HEK293 (cell line): ENCODE data around the gene TCEAL1.

Experiments used
- BCL6B ChIP-seq: fragments of 450-650 bp; formaldehyde crosslinking; IDR thresholded peaks from 2 replicates; pipeline ENCODE4 v1.5.1; 2017; ENCODE audit warnings: missing biosample characterization, missing genetic modification characterization
- HIC1 ChIP-seq: fragments of 450-650 bp; formaldehyde crosslinking; IDR thresholded peaks from 2 replicates; pipeline ENCODE4 v1.5.1; 2016; ENCODE audit warnings: missing biosample characterization, missing genetic modification characterization
- IKZF3 ChIP-seq: fragments of 450-650 bp; IDR thresholded peaks from 2 replicates; pipeline ENCODE4 v1.5.0; 2018; ENCODE audit warnings: missing biosample characterization, mild to moderate bottlenecking, missing genetic modification characterization, moderate library complexity
- MEIS1 ChIP-seq: sonication (generic); formaldehyde crosslinking; IDR thresholded peaks from 2 replicates; pipeline ENCODE4 v1.8.1; 2022; ENCODE audit warnings: missing genetic modification reagents, mild to moderate bottlenecking, borderline replicate concordance
- MZF1 ChIP-seq: fragments of 450-650 bp; formaldehyde crosslinking; IDR thresholded peaks from 2 replicates; pipeline ENCODE4 v1.5.1; 2017; ENCODE audit warnings: missing biosample characterization, missing genetic modification characterization, borderline replicate concordance
- RBAK ChIP-seq: fragments of 450-650 bp; formaldehyde crosslinking; IDR thresholded peaks from 2 replicates; pipeline ENCODE4 v1.5.1; 2016; ENCODE audit warnings: missing biosample characterization, missing genetic modification characterization
- SCRT2 ChIP-seq: fragments of 450-650 bp; formaldehyde crosslinking; IDR thresholded peaks from 2 replicates; pipeline ENCODE4 v1.5.1; 2016; ENCODE audit warnings: missing biosample characterization, missing genetic modification characterization
- ZBTB10 ChIP-seq: fragments of 450-650 bp; formaldehyde crosslinking; IDR thresholded peaks from 2 replicates; pipeline ENCODE4 v1.5.1; 2016; ENCODE audit warnings: missing biosample characterization, missing genetic modification characterization
- ZFP37 ChIP-seq: fragments of 450-650 bp; formaldehyde crosslinking; IDR thresholded peaks from 2 replicates; pipeline ENCODE4 v1.5.1; 2016; ENCODE audit warnings: missing biosample characterization, missing genetic modification characterization
- ZNF114 ChIP-seq: fragments of 450-650 bp; formaldehyde crosslinking; IDR thresholded peaks from 2 replicates; pipeline ENCODE4 v1.5.0; 2017; ENCODE audit warnings: missing biosample characterization, missing genetic modification characterization
- ZNF138 ChIP-seq: fragments of 450-650 bp; formaldehyde crosslinking; IDR thresholded peaks from 2 replicates; pipeline ENCODE4 v1.5.1; 2016; ENCODE audit warnings: missing biosample characterization, missing genetic modification characterization, borderline replicate concordance
- ZNF148 ChIP-seq: fragments of 450-650 bp; formaldehyde crosslinking; IDR thresholded peaks from 2 replicates; pipeline ENCODE4 v1.5.0; 2017; ENCODE audit warnings: missing biosample characterization, missing genetic modification characterization, borderline replicate concordance
- ZNF16 ChIP-seq: fragments of 450-650 bp; formaldehyde crosslinking; IDR thresholded peaks from 2 replicates; pipeline ENCODE4 v1.5.1; 2016; ENCODE audit warnings: low read depth, missing biosample characterization, missing genetic modification characterization
- ZNF221 ChIP-seq: fragments of 450-650 bp; formaldehyde crosslinking; IDR thresholded peaks from 2 replicates; pipeline ENCODE4 v1.5.1; 2017; ENCODE audit warnings: missing biosample characterization, missing genetic modification characterization, borderline replicate concordance
- ZNF324 ChIP-seq: fragments of 450-650 bp; formaldehyde crosslinking; IDR thresholded peaks from 2 replicates; pipeline ENCODE4 v1.5.1; 2016; ENCODE audit warnings: missing biosample characterization, missing genetic modification characterization
- ZNF37A ChIP-seq: fragments of 450-650 bp; IDR thresholded peaks from 2 replicates; pipeline ENCODE4 v1.5.1; 2018; ENCODE audit warnings: missing biosample characterization, missing genetic modification characterization
- ZNF398 ChIP-seq: fragments of 450-650 bp; formaldehyde crosslinking; IDR thresholded peaks from 2 replicates; pipeline ENCODE4 v1.5.1; 2017; ENCODE audit warnings: missing biosample characterization, missing genetic modification characterization
- ZNF555 ChIP-seq: fragments of 450-650 bp; formaldehyde crosslinking; conservative IDR thresholded peaks from 2 replicates; pipeline ENCODE4 v1.5.1; 2017; ENCODE audit warnings: missing biosample characterization, mild to moderate bottlenecking, missing genetic modification characterization, inconsistent platforms
- ZNF623 ChIP-seq: fragments of 450-650 bp; formaldehyde crosslinking; IDR thresholded peaks from 2 replicates; pipeline ENCODE4 v1.5.1; 2016; ENCODE audit warnings: missing biosample characterization, missing genetic modification characterization
- ZNF704 ChIP-seq: fragments of 450-650 bp; formaldehyde crosslinking; IDR thresholded peaks from 2 replicates; pipeline ENCODE4 v1.5.1; 2016; ENCODE audit warnings: missing biosample characterization, missing genetic modification characterization
- ZNF776 ChIP-seq: fragments of 450-650 bp; formaldehyde crosslinking; IDR thresholded peaks from 2 replicates; pipeline ENCODE4 v1.5.0; 2017; ENCODE audit warnings: missing biosample characterization, missing genetic modification characterization, borderline replicate concordance
- ZSCAN18 ChIP-seq: fragments of 450-650 bp; formaldehyde crosslinking; IDR thresholded peaks from 2 replicates; pipeline ENCODE4 v1.5.1; 2016; ENCODE audit warnings: missing biosample characterization, missing genetic modification characterization

TCEAL1 gene

GRCh38 chrX:103628386-103629317 is at the start of gene TCEAL1 (continued):
- TF ChIP-seq ZSCAN18 (tag by site-specific recombination), result no peak
- no peak for TF ChIP-seq ZNF555 (tag by site-specific recombination)
- no peak for TF ChIP-seq IKZF3 (tag by site-specific recombination)
- TF ChIP-seq MEIS1 (CRISPR knock-in tag), result no peak
- no peak for TF ChIP-seq SCRT2 (tag by site-specific recombination)
- peak; percentile 95 for TF ChIP-seq MZF1 (tag by site-specific recombination)
- no peak for TF ChIP-seq ZNF623
- TF ChIP-seq ZNF37A (tag by site-specific recombination), result no peak
- no peak for TF ChIP-seq ZNF221 (tag by site-specific recombination)
- no peak for TF ChIP-seq ZNF398 (tag by site-specific recombination)
- no peak for TF ChIP-seq RBAK
- no peak for TF ChIP-seq ZNF148 (tag by site-specific recombination)
- TF ChIP-seq ZNF114 (tag by site-specific recombination), result no peak
- TF ChIP-seq ZFP37 (tag by site-specific recombination), result no peak
- TF ChIP-seq ZNF704 (tag by site-specific recombination), result no peak
- TF ChIP-seq ZNF776 (tag by site-specific recombination), result no peak
- no peak for TF ChIP-seq ZBTB10
- no peak for TF ChIP-seq ZNF138 (tag by site-specific recombination)
- TF ChIP-seq ZNF16 (tag by site-specific recombination), result no peak
- no peak for TF ChIP-seq HIC1 (tag by site-specific recombination)
- no peak for TF ChIP-seq BCL6B (tag by site-specific recombination)
- TF ChIP-seq ZNF324 (tag by site-specific recombination), result no peak
